ENCODE results near the gene ZBTB38.

The ZBTB38 gene

GRCh38 chr3:141392897-141393734, 24.8 kb downstream of the ZBTB38 start:
- DNase-seq (ENCODE audit: low read depth, low spot score) = peak; percentile 92
- Histone ChIP-seq H3K4me1 (ENCODE audit: insufficient read depth, insufficient read length) (peaks cover 10% of the 10 kb centered on the region), H3K9me3 (ENCODE audit: insufficient read depth, low read length) (peaks cover 22% of the 10 kb centered on the region), H3K4me3 (ENCODE audit: insufficient read length, low read depth) (peak overlapping the region; percentile 27), H3K27me3 (ENCODE audit: insufficient read depth, insufficient read length) (peaks cover 6% of the 10 kb centered on the region), H3K9ac (ENCODE audit: insufficient read length, low read depth) (peak overlapping the region; percentile 32), H3K36me3 (ENCODE audit: insufficient read depth, insufficient read length, low read length) (peaks cover 15% of the 10 kb centered on the region)
- no peak for TF ChIP-seq YY1 (IDR thresholded peaks at IDR 0.05; ENCODE audit: insufficient read depth, insufficient read length)

- Histone ChIP-seq H3K4me1 (ENCODE audit: insufficient read depth, insufficient read length) (peaks cover 10% of the 10 kb centered on the region), H3K9me3 (ENCODE audit: insufficient read depth, low read length) (peaks cover 22% of the 10 kb centered on the region), H3K27me3 (ENCODE audit: insufficient read depth, insufficient read length) (peaks cover 6% of the 10 kb centered on the region), H3K4me3 (ENCODE audit: insufficient read length, low read depth) (peak overlapping the region; percentile 27), H3K36me3 (ENCODE audit: insufficient read depth, insufficient read length, low read length) (peaks cover 15% of the 10 kb centered on the region), H3K9ac (ENCODE audit: insufficient read length, low read depth) (peak overlapping the region; percentile 32)
- DNase-seq (ENCODE audit: low read depth, low spot score) = no peak
- TF ChIP-seq ZNF274 (IDR thresholded peaks at IDR 0.05; ENCODE audit: low read depth, low read length) (no peak), SUZ12 (IDR thresholded peaks at IDR 0.05; ENCODE audit: extremely low read depth, insufficient read depth, insufficient read length) (no peak)
Observed at GRCh38 chr3:141393735-141394076, 25.4 kb downstream of the ZBTB38 start.

GRCh38 chr3:141394560-141394959, 26.3 kb downstream of the ZBTB38 start:
- peaks cover 10% of the 10 kb centered on the region for H3K4me1 ChIP-seq (ENCODE audit: insufficient read depth, insufficient read length)
- peaks cover 22% of the 10 kb centered on the region for H3K9me3 ChIP-seq (ENCODE audit: insufficient read depth, low read length)
- peaks cover 6% of the 10 kb centered on the region for H3K27me3 ChIP-seq (ENCODE audit: insufficient read depth, insufficient read length)
- peaks cover 15% of the 10 kb centered on the region for H3K36me3 ChIP-seq (ENCODE audit: insufficient read depth, insufficient read length, low read length)
- H3K4me3 ChIP-seq (ENCODE audit: insufficient read length, low read depth) = no peak overlapping the region
- no peak for TF ChIP-seq SUZ12 (IDR thresholded peaks at IDR 0.05; ENCODE audit: extremely low read depth, insufficient read depth, insufficient read length)
- no peak for TF ChIP-seq YY1 (IDR thresholded peaks at IDR 0.05; ENCODE audit: insufficient read depth, insufficient read length)
- no peak for TF ChIP-seq ZNF274 (IDR thresholded peaks at IDR 0.05; ENCODE audit: low read depth, low read length)
- DNase-seq (ENCODE audit: low read depth, low spot score) = no peak
- no peak overlapping the region for H3K9ac ChIP-seq (ENCODE audit: insufficient read length, low read depth)

GRCh38 chr3:141395005-141395589, 26.8 kb downstream of the ZBTB38 start:
- peaks cover 6% of the 10 kb centered on the region for H3K27me3 ChIP-seq (ENCODE audit: insufficient read depth, insufficient read length)
- no peak overlapping the region for H3K9ac ChIP-seq (ENCODE audit: insufficient read length, low read depth)
- peaks cover 15% of the 10 kb centered on the region for H3K36me3 ChIP-seq (ENCODE audit: insufficient read depth, insufficient read length, low read length)
- TF ChIP-seq SUZ12 (IDR thresholded peaks at IDR 0.05; ENCODE audit: extremely low read depth, insufficient read depth, insufficient read length) (no peak), YY1 (IDR thresholded peaks at IDR 0.05; ENCODE audit: insufficient read depth, insufficient read length) (no peak), ZNF274 (IDR thresholded peaks at IDR 0.05; ENCODE audit: low read depth, low read length) (no peak)
- H3K4me1 ChIP-seq (ENCODE audit: insufficient read depth, insufficient read length) = peaks cover 10% of the 10 kb centered on the region
- no peak overlapping the region for H3K4me3 ChIP-seq (ENCODE audit: insufficient read length, low read depth)
- H3K9me3 ChIP-seq (ENCODE audit: insufficient read depth, low read length) = peaks cover 22% of the 10 kb centered on the region
- no peak for DNase-seq (ENCODE audit: low read depth, low spot score)

GRCh38 chr3:141397996-141398395, 29.7 kb downstream of the ZBTB38 start:
- TF ChIP-seq YY1 (IDR thresholded peaks at IDR 0.05; ENCODE audit: insufficient read depth, insufficient read length) = no peak
- Histone ChIP-seq H3K36me3 (ENCODE audit: insufficient read depth, insufficient read length, low read length) (peaks cover 15% of the 10 kb centered on the region), H3K4me1 (ENCODE audit: insufficient read depth, insufficient read length) (no peaks in the 10 kb centered on the region), H3K9me3 (ENCODE audit: insufficient read depth, low read length) (peaks cover 22% of the 10 kb centered on the region), H3K9ac (ENCODE audit: insufficient read length, low read depth) (no peak overlapping the region), H3K27me3 (ENCODE audit: insufficient read depth, insufficient read length) (peaks cover 7% of the 10 kb centered on the region), H3K4me3 (ENCODE audit: insufficient read length, low read depth) (no peak overlapping the region)
- no peak for DNase-seq (ENCODE audit: low read depth, low spot score)

- DNase-seq (ENCODE audit: low read depth, low spot score) = no peak
- Histone ChIP-seq H3K36me3 (ENCODE audit: insufficient read depth, insufficient read length, low read length) (peaks cover 19% of the 10 kb centered on the region), H3K9me3 (ENCODE audit: insufficient read depth, low read length) (peaks cover 22% of the 10 kb centered on the region), H3K4me1 (ENCODE audit: insufficient read depth, insufficient read length) (no peaks in the 10 kb centered on the region), H3K9ac (ENCODE audit: insufficient read length, low read depth) (no peak overlapping the region), H3K4me3 (ENCODE audit: insufficient read length, low read depth) (no peak overlapping the region), H3K27me3 (ENCODE audit: insufficient read depth, insufficient read length) (peaks cover 19% of the 10 kb centered on the region)
- TF ChIP-seq SUZ12 (IDR thresholded peaks at IDR 0.05; ENCODE audit: extremely low read depth, insufficient read depth, insufficient read length) (no peak), YY1 (IDR thresholded peaks at IDR 0.05; ENCODE audit: insufficient read depth, insufficient read length) (no peak), ZNF274 (IDR thresholded peaks at IDR 0.05; ENCODE audit: low read depth, low read length) (no peak)
Observed at GRCh38 chr3:141399200-141399599, 30.9 kb downstream of the ZBTB38 start.

GRCh38 chr3:141400073-141400971, 32.0 kb downstream of the ZBTB38 start:
- Histone ChIP-seq H3K4me1 (ENCODE audit: insufficient read depth, insufficient read length) (no peaks in the 10 kb centered on the region), H3K36me3 (ENCODE audit: insufficient read depth, insufficient read length, low read length) (peaks cover 30% of the 10 kb centered on the region), H3K4me3 (ENCODE audit: insufficient read length, low read depth) (no peak overlapping the region), H3K27me3 (ENCODE audit: insufficient read depth, insufficient read length) (peaks cover 15% of the 10 kb centered on the region), H3K9me3 (ENCODE audit: insufficient read depth, low read length) (peaks cover 22% of the 10 kb centered on the region), H3K9ac (ENCODE audit: insufficient read length, low read depth) (no peak overlapping the region)
- TF ChIP-seq YY1 (IDR thresholded peaks at IDR 0.05; ENCODE audit: insufficient read depth, insufficient read length) = no peak
- no peak for TF ChIP-seq SUZ12 (IDR thresholded peaks at IDR 0.05; ENCODE audit: extremely low read depth, insufficient read depth, insufficient read length)
- no peak for TF ChIP-seq ZNF274 (IDR thresholded peaks at IDR 0.05; ENCODE audit: low read depth, low read length)
- no peak for DNase-seq (ENCODE audit: low read depth, low spot score)
